Stimulated activated CD8-positive, alpha-beta memory T cell treated with anti-CD3 and anti-CD28 coated beads, Interleukin-4, amount 100 ng/mL, for 4 hours (primary cell): ENCODE measurements around the gene KCTD2.

Experiments used
- DNase-seq, 2 donors: peaks; one replicate each; pipeline ENCODE4 v3.0.0-alpha.2; 2020; ENCODE audit warnings: low read depth in 2 of 2, low spot score in 1 of 2

KCTD2 gene

GRCh38 chr17:75096082-75096625, 49.1 kb downstream of the KCTD2 start:
- no peak for DNase-seq

GRCh38 chr17:75097865-75098264, 50.8 kb downstream of the KCTD2 start:
- DNase-seq: no peak

GRCh38 chr17:75098861-75099260, 51.8 kb downstream of the KCTD2 start:
- DNase-seq: no peak

GRCh38 chr17:75099881-75100595, 53.0 kb downstream of the KCTD2 start:
- no peak for DNase-seq

- DNase-seq: no peak
Observed at GRCh38 chr17:75102385-75102821, 55.4 kb downstream of the KCTD2 start.

- DNase-seq: no peak
Observed at GRCh38 chr17:75103601-75104554, 56.9 kb downstream of the KCTD2 start.

- DNase-seq: no peak
Observed at GRCh38 chr17:75105126-75106080, 58.4 kb downstream of the KCTD2 start.

- no peak for DNase-seq
Observed at GRCh38 chr17:75108193-75108592, 61.2 kb downstream of the KCTD2 start.

GRCh38 chr17:75109046-75109406, 62.0 kb downstream of the KCTD2 start:
- DNase-seq: no peak

GRCh38 chr17:75109407-75110233, 62.6 kb downstream of the KCTD2 start, which contains the start of gene ARMC7:
Gene ARMC7 (plus strand): TSS chr17:75109969. CDS start chr17:75110289, 320 bp downstream.
- peak; percentile 69 to 82 for DNase-seq

GRCh38 chr17:75110234-75110937, 63.4 kb downstream of the KCTD2 start:
- DNase-seq: no peak

GRCh38 chr17:75111777-75112335, 64.8 kb downstream of the KCTD2 start:
- no peak for DNase-seq

- DNase-seq: peak; percentile 80 to 83
Observed at GRCh38 chr17:75113798-75114551, 67.0 kb downstream of the KCTD2 start.

- no peak for DNase-seq
Observed at GRCh38 chr17:75114552-75115314, 67.7 kb downstream of the KCTD2 start.
